Esophagus squamous epithelium (tissue), 4 donors: ENCODE data around the gene ITK.

Source experiments
- POLR2A ChIP-seq, 4 donors: fragments of 450-650 bp; IDR thresholded peaks; one replicate each; pipeline ENCODE4 v1.6.1; 2017; ENCODE audit warnings: antibody characterized with exemption in 4 of 4, mild to moderate bottlenecking in 4 of 4, moderate library complexity in 3 of 4
- TF ChIP-seq, protein P1 (sequence below), 6 experiments: fragments of 450-650 bp in 4 of 6; fragments of 200-600 bp in 2 of 6; sonication (generic) in 2 of 6; IDR thresholded peaks; one replicate each; pipeline ENCODE4 v1.5.1; 2016 to 2019; ENCODE audit warnings: antibody characterized with exemption in 6 of 6, mild to moderate bottlenecking in 4 of 6, moderate library complexity in 4 of 6

DNA sequence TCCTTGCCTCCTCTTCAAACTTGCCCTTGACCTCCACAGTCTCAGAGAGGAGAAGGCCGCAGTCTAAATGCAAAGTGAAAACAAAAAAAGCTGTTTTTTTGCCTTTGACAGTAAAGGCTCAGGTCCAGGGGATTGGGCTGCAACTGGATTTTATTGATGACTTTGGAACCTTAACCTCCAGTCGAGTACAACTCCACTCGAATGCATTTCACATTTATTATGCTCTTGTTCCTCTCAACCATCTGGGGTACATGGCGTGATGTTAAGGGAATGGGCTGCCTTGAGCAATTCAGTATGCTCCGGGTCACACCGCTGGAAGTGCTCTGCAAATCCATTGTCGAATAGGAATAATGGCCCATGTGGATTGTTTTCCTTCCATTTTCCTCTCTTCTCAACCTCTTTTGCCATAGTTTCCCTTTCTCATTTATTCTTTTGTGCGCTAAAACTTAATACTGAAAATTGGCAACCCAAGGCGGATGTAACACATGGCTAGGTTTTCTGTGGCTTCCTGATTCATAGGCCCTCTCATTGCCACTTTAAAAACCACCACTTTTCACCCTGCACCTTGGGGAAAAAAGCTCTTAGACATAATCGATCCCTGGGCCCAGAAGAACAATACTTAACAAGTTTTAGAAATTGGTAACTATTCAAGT lies 34.3 kb downstream of the ITK start:
- TF ChIP-seq, protein P1, sequence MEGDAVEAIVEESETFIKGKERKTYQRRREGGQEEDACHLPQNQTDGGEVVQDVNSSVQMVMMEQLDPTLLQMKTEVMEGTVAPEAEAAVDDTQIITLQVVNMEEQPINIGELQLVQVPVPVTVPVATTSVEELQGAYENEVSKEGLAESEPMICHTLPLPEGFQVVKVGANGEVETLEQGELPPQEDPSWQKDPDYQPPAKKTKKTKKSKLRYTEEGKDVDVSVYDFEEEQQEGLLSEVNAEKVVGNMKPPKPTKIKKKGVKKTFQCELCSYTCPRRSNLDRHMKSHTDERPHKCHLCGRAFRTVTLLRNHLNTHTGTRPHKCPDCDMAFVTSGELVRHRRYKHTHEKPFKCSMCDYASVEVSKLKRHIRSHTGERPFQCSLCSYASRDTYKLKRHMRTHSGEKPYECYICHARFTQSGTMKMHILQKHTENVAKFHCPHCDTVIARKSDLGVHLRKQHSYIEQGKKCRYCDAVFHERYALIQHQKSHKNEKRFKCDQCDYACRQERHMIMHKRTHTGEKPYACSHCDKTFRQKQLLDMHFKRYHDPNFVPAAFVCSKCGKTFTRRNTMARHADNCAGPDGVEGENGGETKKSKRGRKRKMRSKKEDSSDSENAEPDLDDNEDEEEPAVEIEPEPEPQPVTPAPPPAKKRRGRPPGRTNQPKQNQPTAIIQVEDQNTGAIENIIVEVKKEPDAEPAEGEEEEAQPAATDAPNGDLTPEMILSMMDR (IDR thresholded peaks at IDR 0.05), result no peak
- no peak for TF ChIP-seq POLR2A (IDR thresholded peaks at IDR 0.05)
